ENCODE measurements around the gene LIMCH1.
"Not testable (repeated sequence)": the region's sequence is repeated elsewhere in the genome, so short reads cannot be mapped to it uniquely, and the experiment has no call there.

LIMCH1 gene

GRCh38 chr4:41692717-41693345 lies 154.9 kb downstream of the LIMCH1 start:
- DNase-seq, result peak; percentile 65

GRCh38 chr4:41693629-41694028 lies 155.7 kb downstream of the LIMCH1 start:
- DNase-seq, result no peak

GRCh38 chr4:41696131-41696530 lies 158.2 kb downstream of the LIMCH1 start:
- no peak for DNase-seq

GRCh38 chr4:41696763-41697162 lies 158.8 kb downstream of the LIMCH1 start:
- no peak for DNase-seq

GRCh38 chr4:41701983-41702382 lies 164.0 kb downstream of the LIMCH1 start:
- no peak for DNase-seq

- no peak for DNase-seq
These were observed 164.8 kb downstream of the LIMCH1 start for GRCh38 chr4:41702770-41703169.

GRCh38 chr4:41703785-41704184 lies 165.8 kb downstream of the LIMCH1 start:
- no peak for DNase-seq

- no peak for DNase-seq
These were observed 172.0 kb downstream of the LIMCH1 start for GRCh38 chr4:41709844-41710481.

- not testable (repeated sequence) for DNase-seq
These were observed 173.7 kb downstream of the LIMCH1 start for GRCh38 chr4:41711654-41712053.

- DNase-seq, result no peak
These were observed 174.5 kb downstream of the LIMCH1 start for GRCh38 chr4:41712425-41712824.

GRCh38 chr4:41713768-41714167 lies 175.8 kb downstream of the LIMCH1 start:
- DNase-seq, result no peak

- DNase-seq, result no peak
These were observed 176.5 kb downstream of the LIMCH1 start for GRCh38 chr4:41714364-41715000.

- DNase-seq, result no peak
These were observed 177.2 kb downstream of the LIMCH1 start for GRCh38 chr4:41715155-41715554.

- DNase-seq, result no peak
These were observed 180.9 kb downstream of the LIMCH1 start for GRCh38 chr4:41718907-41719306.

- no peak for DNase-seq
These were observed 181.5 kb downstream of the LIMCH1 start for GRCh38 chr4:41719417-41719816.

- no peak for DNase-seq
These were observed 184.2 kb downstream of the LIMCH1 start for GRCh38 chr4:41722181-41722580.

- no peak for DNase-seq
These were observed 185.3 kb downstream of the LIMCH1 start for GRCh38 chr4:41723286-41723685.

GRCh38 chr4:41725254-41725653 lies 187.3 kb downstream of the LIMCH1 start:
- DNase-seq, result no peak

- DNase-seq, result no peak
These were observed 190.1 kb downstream of the LIMCH1 start for GRCh38 chr4:41727861-41728572.

GRCh38 chr4:41728573-41728913 lies 190.6 kb downstream of the LIMCH1 start:
- no peak for DNase-seq

GRCh38 chr4:41731569-41732126 lies 193.7 kb downstream of the LIMCH1 start:
- DNase-seq, result no peak

- no peak for DNase-seq
These were observed 196.4 kb downstream of the LIMCH1 start for GRCh38 chr4:41734371-41734770.

GRCh38 chr4:41737491-41737890 lies 199.5 kb downstream of the LIMCH1 start:
- not testable (repeated sequence) for DNase-seq

All from right hindlimb (tissue), 1 donor.